ENCODE results near the gene VPS37D.
"Not testable (repeated sequence)": the region's sequence is repeated elsewhere in the genome, so short reads cannot be mapped to it uniquely, and the experiment has no call there.

VPS37D gene

GRCh38 chr7:73655309-73655708 is 12.3 kb upstream of the VPS37D start:
- CTCF ChIA-PET = interaction anchor here (0.9 to 1.2 kb wide), 2 partner anchors 13 to 48 kb away, joined by 3 to 4 read pairs; partner anchors contain the start of gene VPS37D
- H3K9me3 ChIP-seq (ENCODE audit: control insufficient read depth, insufficient read depth, low read depth, low read length); H3K4me3 ChIP-seq (ENCODE audit: low read depth, low read length); H3K27ac ChIP-seq (ENCODE audit: extremely low read depth, low read depth, low read length); H3K36me3 ChIP-seq (ENCODE audit: control insufficient read depth in 2 of 2, insufficient read depth in 1 of 2, low read length in 2 of 2); POLR2A ChIA-PET; H3K4me1 ChIP-seq (ENCODE audit: control insufficient read depth, insufficient read depth, low read length): not testable (repeated sequence)
- TF ChIP-seq ZNF146 (tag by site-specific recombination; IDR thresholded peaks at IDR 0.05) = 0 out of 2 replicates have a peak, but pooled peaks have one; percentile 1

GRCh38 chr7:73659983-73660382 is 7.6 kb upstream of the VPS37D start:
- ChIA-PET CTCF (interaction anchor here (1.4 kb wide), 1 partner anchor 53 kb away, joined by 5 read pairs; no protein-coding TSS in a partner anchor), POLR2A (no interaction called here)
- no peaks in the 10 kb centered on the region for H3K4me1 ChIP-seq (ENCODE audit: control insufficient read depth, insufficient read depth, low read length)
- no peak overlapping the region for H3K4me3 ChIP-seq (ENCODE audit: low read depth, low read length)
- H3K36me3 ChIP-seq (ENCODE audit: control insufficient read depth in 2 of 2, insufficient read depth in 1 of 2, low read length in 2 of 2) = no peaks in the 10 kb centered on the region
- H3K9me3 ChIP-seq (ENCODE audit: control insufficient read depth, insufficient read depth, low read depth, low read length) = no peaks in the 10 kb centered on the region
- TF ChIP-seq ZFHX2 (tag by site-specific recombination; conservative IDR thresholded peaks at IDR 0.05) (no peak), ZNF18 (tag by site-specific recombination; IDR thresholded peaks at IDR 0.05) (no peak), ZXDB (tag by site-specific recombination; IDR thresholded peaks at IDR 0.05) (no peak), ZNF645 (tag by site-specific recombination; IDR thresholded peaks at IDR 0.05) (no peak), ZNF366 (tag by site-specific recombination; conservative IDR thresholded peaks at IDR 0.05) (peak; percentile 94), ZNF146 (tag by site-specific recombination; IDR thresholded peaks at IDR 0.05) (no peak)
- no peak overlapping the region for H3K27ac ChIP-seq (ENCODE audit: extremely low read depth, low read depth, low read length)

GRCh38 chr7:73660594-73660993 is 7.0 kb upstream of the VPS37D start:
- H3K4me1 ChIP-seq (ENCODE audit: control insufficient read depth, insufficient read depth, low read length); H3K36me3 ChIP-seq (ENCODE audit: control insufficient read depth in 2 of 2, insufficient read depth in 1 of 2, low read length in 2 of 2); H3K27ac ChIP-seq (ENCODE audit: extremely low read depth, low read depth, low read length); POLR2A ChIA-PET; H3K9me3 ChIP-seq (ENCODE audit: control insufficient read depth, insufficient read depth, low read depth, low read length); H3K4me3 ChIP-seq (ENCODE audit: low read depth, low read length): not testable (repeated sequence)
- TF ChIP-seq KLF1 (tag by site-specific recombination; IDR thresholded peaks at IDR 0.05) = 0 out of 2 replicates have a peak, but pooled peaks have one; percentile 21
- CTCF ChIA-PET = interaction anchor here (0.6 to 1.4 kb wide), 3 partner anchors 27 to 154 kb away, joined by 3 to 5 read pairs (median 5); no protein-coding TSS in a partner anchor

GRCh38 chr7:73663033-73663432 is 4.6 kb upstream of the VPS37D start:
- Histone ChIP-seq H3K4me3 (ENCODE audit: low read depth, low read length) (no peak overlapping the region), H3K4me1 (ENCODE audit: control insufficient read depth, insufficient read depth, low read length) (no peaks in the 10 kb centered on the region), H3K27ac (ENCODE audit: extremely low read depth, low read depth, low read length) (no peak overlapping the region), H3K36me3 (ENCODE audit: control insufficient read depth in 2 of 2, insufficient read depth in 1 of 2, low read length in 2 of 2) (no peaks in the 10 kb centered on the region), H3K9me3 (ENCODE audit: control insufficient read depth, insufficient read depth, low read depth, low read length) (no peaks in the 10 kb centered on the region)
- TF ChIP-seq ZNF488 (tag by site-specific recombination; IDR thresholded peaks at IDR 0.05) (no peak), ZNF184 (tag by site-specific recombination; IDR thresholded peaks at IDR 0.05) (peak; percentile 100)
- POLR2A ChIA-PET = no interaction called here
- CTCF ChIA-PET = interaction anchor here (0.8 kb wide), 1 partner anchor 47 kb away, joined by 3 read pairs; no protein-coding TSS in a partner anchor

All from HEK293 (cell line).